ENCODE measurements around the gene MISP. TPM values are rescaled to one million over a fixed set of nuclear protein-coding genes. Genes with fewer than 3 reads are reported as not detected.

The MISP gene
- total and polyA plus RNA-seq, 2 experiments from 2014 or later: 0.27 to 0.28 TPM

GRCh38 chr19:810077-810855 is 59.4 kb downstream of the MISP start (continued):
- no peak for TF ChIP-seq REST (IDR thresholded peaks at IDR 0.05; ENCODE audit: unreplicated experiment)

- no peak overlapping the region for H3K4me2 ChIP-seq
- Mint-ChIP-seq H3K27ac (no peak overlapping the region), H3K27me3 (ENCODE audit: insufficient read depth, low read depth, poor library complexity) (peaks cover 34% of the 10 kb centered on the region), H3K9me3 (peaks cover 2% of the 10 kb centered on the region; the same call in 2 of the 3 replicates), H3K4me3 (no peak overlapping the region), H3K36me3 (ENCODE audit: low read depth) (peaks cover 65% of the 10 kb centered on the region), H3K4me1 (peaks cover 9% of the 10 kb centered on the region; the same call in 2 of the 3 replicates)
- H3K79me2 ChIP-seq (replicated peaks; ENCODE audit: insufficient read depth): peaks cover 22% of the 10 kb centered on the region
- peaks cover 56% of the 10 kb centered on the region for H3F3A ChIP-seq (replicated peaks; ENCODE audit: low read depth)
- no peak for TF ChIP-seq STAT1 (IDR thresholded peaks at IDR 0.05; ENCODE audit: unreplicated experiment)
- peak; percentile 11; the same call in 1 of the 2 replicates for TF ChIP-seq POLR2AphosphoS5 (IDR thresholded peaks at IDR 0.05; ENCODE audit: low read depth)
- TF ChIP-seq ZNF114 (CRISPR knock-in tag; IDR thresholded peaks at IDR 0.05): no peak
- no peak for TF ChIP-seq ZNF331 (CRISPR knock-in tag; IDR thresholded peaks at IDR 0.05; ENCODE audit: low read depth)
- no peak for TF ChIP-seq EZH2 (IDR thresholded peaks at IDR 0.05; ENCODE audit: low read depth, unreplicated experiment)
- TF ChIP-seq JUNB (IDR thresholded peaks at IDR 0.05; ENCODE audit: unreplicated experiment): no peak
- no peak for TF ChIP-seq EZH2phosphoT487 (IDR thresholded peaks at IDR 0.05; ENCODE audit: unreplicated experiment)
- TF ChIP-seq REST (IDR thresholded peaks at IDR 0.05; ENCODE audit: unreplicated experiment): no peak
- TF ChIP-seq CTCF (conservative IDR thresholded peaks at IDR 0.05; ENCODE audit: low read depth in 2 of 2): no peak
- no peaks in the 10 kb centered on the region for H3K27me3 ChIP-seq (ENCODE audit: insufficient read depth)
- H4K20me1 ChIP-seq (replicated peaks; ENCODE audit: insufficient read depth): peaks cover 38% of the 10 kb centered on the region
- peak overlapping the region; percentile 22; the same call in 1 of the 2 replicates for H3K27ac ChIP-seq (ENCODE audit: low read depth)
- H3K4me3 ChIP-seq: no peak overlapping the region
- no peak overlapping the region for H2AFZ ChIP-seq
- peak; percentile 53 for DNase-seq (ENCODE audit: low spot score)
- peak; percentile 9 for ATAC-seq
- no peaks in the 10 kb centered on the region for H3K9me2 ChIP-seq (ENCODE audit: insufficient read depth)
- H3K4me1 ChIP-seq (ENCODE audit: insufficient read depth): no peaks in the 10 kb centered on the region; the same call in 1 of the 2 replicates
- H3K36me3 ChIP-seq (ENCODE audit: insufficient read depth): peaks cover 41% of the 10 kb centered on the region
Observed at GRCh38 chr19:810883-811489, 60.1 kb downstream of the MISP start.
